GM19438 (cell line): ENCODE measurements around the gene CUX1.

ENCODE experiments used
- ATAC-seq: cut with Tn5 transposase; IDR thresholded peaks from one replicate; pipeline ENCODE4 v1.9.1; 2021; ENCODE audit warnings: low read depth; ENCODE audit not compliant: unreplicated experiment

Gene CUX1

GRCh38 chr7:101933028-101933427 is 115.6 kb downstream of the CUX1 start:
- no peak for ATAC-seq

GRCh38 chr7:101933688-101934121 is 116.3 kb downstream of the CUX1 start:
- no peak for ATAC-seq

GRCh38 chr7:101934618-101935017 is 117.2 kb downstream of the CUX1 start:
- ATAC-seq = no peak

GRCh38 chr7:101935521-101936141 is 118.2 kb downstream of the CUX1 start:
- no peak for ATAC-seq

- no peak for ATAC-seq
These were observed 118.8 kb downstream of the CUX1 start for GRCh38 chr7:101936223-101936610.

- no peak for ATAC-seq
These were observed 119.3 kb downstream of the CUX1 start for GRCh38 chr7:101936611-101937231.

GRCh38 chr7:101937717-101938514 is 120.5 kb downstream of the CUX1 start:
- ATAC-seq = no peak

- no peak for ATAC-seq
These were observed 121.8 kb downstream of the CUX1 start for GRCh38 chr7:101939136-101939695.

GRCh38 chr7:101940151-101940550 is 122.7 kb downstream of the CUX1 start:
- ATAC-seq = no peak

- no peak for ATAC-seq
These were observed 123.4 kb downstream of the CUX1 start for GRCh38 chr7:101940830-101941229.

GRCh38 chr7:101941481-101942383 is 124.3 kb downstream of the CUX1 start:
- ATAC-seq = no peak

GRCh38 chr7:101942603-101943210 is 125.3 kb downstream of the CUX1 start:
- ATAC-seq = no peak

- no peak for ATAC-seq
These were observed 125.9 kb downstream of the CUX1 start for GRCh38 chr7:101943306-101943705.

- ATAC-seq = no peak
These were observed 126.6 kb downstream of the CUX1 start for GRCh38 chr7:101943889-101944600.

- ATAC-seq = no peak
These were observed 127.2 kb downstream of the CUX1 start for GRCh38 chr7:101944611-101945010.

GRCh38 chr7:101945034-101945758 is 127.8 kb downstream of the CUX1 start:
- no peak for ATAC-seq

- ATAC-seq = no peak
These were observed 130.5 kb downstream of the CUX1 start for GRCh38 chr7:101947899-101948298.

- no peak for ATAC-seq
These were observed 131.2 kb downstream of the CUX1 start for GRCh38 chr7:101948650-101949049.
